OCI-LY7 (cell line): ENCODE measurements around the gene BCDIN3D. TPM values are rescaled to one million over a fixed set of nuclear protein-coding genes. Genes with fewer than 3 reads are reported as not detected.

Experiments used
- BruUV-seq: library from RNA; stranded (reverse); fragments of 400-500 nt; replicated peaks from 2 replicates; lab custom pipeline; 2021; lab: Mats Ljungman, UMichigan
- CTCF ChIA-PET: fragments of 300-600 bp; sonication (Branson Sonifier 250); formaldehyde crosslinking; loops from one replicate; lab custom pipeline; 2022; ENCODE audit warnings: antibody characterized with exemption; ENCODE audit not compliant: unreplicated experiment; lab: Charles Lee
- POLR2A ChIA-PET: fragments of 300-600 bp; sonication (Branson Sonifier 250); formaldehyde crosslinking; loops from one replicate; lab custom pipeline; 2022; ENCODE audit warnings: antibody characterized with exemption; lab: Charles Lee
- DNase-seq: peaks from one replicate; pipeline ENCODE4 v3.0.0-alpha.2; 2015; ENCODE audit warnings: low spot score
- H2AFZ ChIP-seq: fragments of 200-600 bp; sonication (generic), shearing (Covaris generic); 2 replicates; pipeline ENCODE4 v1.6.1; 2014; ENCODE audit warnings: mild to moderate bottlenecking, antibody characterized with exemption, low read length, moderate library complexity
- H3K27ac ChIP-seq: fragments of 200-600 bp; sonication (generic); 2 replicates; pipeline ENCODE4 v1.5.1; 2014; ENCODE audit warnings: mixed run types, low read depth, mild to moderate bottlenecking, moderate library complexity, low read length, inconsistent platforms; ENCODE audit not compliant: poor library complexity, severe bottlenecking
- H3K36me3 ChIP-seq: fragments of 200-600 bp; sonication (generic); 2 replicates; pipeline ENCODE4 v1.6.1; 2014; ENCODE audit warnings: mild to moderate bottlenecking, antibody characterized with exemption, low read length, moderate library complexity, mixed read lengths; ENCODE audit not compliant: insufficient read depth
- H3K4me1 ChIP-seq: fragments of 200-600 bp; sonication (generic); 2 replicates; pipeline ENCODE4 v1.5.1; 2014; ENCODE audit warnings: mild to moderate bottlenecking, low read length; ENCODE audit not compliant: insufficient read depth, poor library complexity, severe bottlenecking
- H3K4me2 ChIP-seq: fragments of 200-600 bp; sonication (generic); 2 replicates; pipeline ENCODE4 v1.6.1; 2014; ENCODE audit warnings: mild to moderate bottlenecking, low read length
- H3K4me3 ChIP-seq: fragments of 200-600 bp; sonication (generic); 2 replicates; pipeline ENCODE4 v1.5.1; 2014; ENCODE audit warnings: mild to moderate bottlenecking, low read depth, low read length; ENCODE audit not compliant: poor library complexity, severe bottlenecking
- H3K79me2 ChIP-seq: fragments of 200-600 bp; sonication (generic); 2 replicates; pipeline ENCODE4 v1.6.1; 2016; ENCODE audit warnings: low read depth, mild to moderate bottlenecking, low read length, moderate library complexity, mixed read lengths; ENCODE audit not compliant: insufficient read depth
- H3K9me2 ChIP-seq: fragments of 200-600 bp; sonication (generic); 2 replicates; pipeline ENCODE4 v1.6.1; 2016; ENCODE audit warnings: mild to moderate bottlenecking, low read length, mixed read lengths; ENCODE audit not compliant: insufficient read depth
- H3K9me3 ChIP-seq: fragments of 200-600 bp; sonication (generic); 2 replicates; pipeline ENCODE4 v1.6.1; 2014; ENCODE audit warnings: mild to moderate bottlenecking, mixed run types, low read length, mixed read lengths
- H4K20me1 ChIP-seq: fragments of 200-600 bp; sonication (generic); 2 replicates; pipeline ENCODE4 v1.6.1; 2014; ENCODE audit warnings: mild to moderate bottlenecking, antibody characterized with exemption, low read length, moderate library complexity, mixed read lengths; ENCODE audit not compliant: insufficient read depth
- EZH2phosphoT487 ChIP-seq: fragments of 200-600 bp; sonication (generic); IDR thresholded peaks from 2 replicates; pipeline ENCODE4 v1.6.1; 2018; ENCODE audit warnings: low read depth, borderline replicate concordance, mild to moderate bottlenecking, mixed run types, antibody characterized with exemption, low read length, moderate library complexity, mixed read lengths
- intact Hi-C: fragments of 100-400 bp; cut with micrococcal nuclease; formaldehyde crosslinking; loops from one replicate; pipeline ENCODE4 v1.10.0; 2022; ENCODE audit not compliant: unreplicated experiment
- total RNA-seq, 2 experiments: library from RNA; depleted of rRNA in 1 of 2; stranded (reverse); fragments of >200 nt in 1 of 2; shearing (Covaris generic) in 1 of 2; gene quantifications; 2 replicates each; pipeline ENCODE4 v1.2.3, GENCODE V29; 2014 to 2022
- TF ChIP-seq, protein P1 (sequence below): fragments of 200-600 bp; sonication (generic); conservative IDR thresholded peaks from 2 replicates; pipeline ENCODE4 v1.5.1; 2014; ENCODE audit warnings: mild to moderate bottlenecking, antibody characterized with exemption, low read length, moderate library complexity, mixed read lengths

BCDIN3D gene
- total RNA-seq, 2 experiments from 2014 or later: 8.4 to 10.1 TPM

DNA sequence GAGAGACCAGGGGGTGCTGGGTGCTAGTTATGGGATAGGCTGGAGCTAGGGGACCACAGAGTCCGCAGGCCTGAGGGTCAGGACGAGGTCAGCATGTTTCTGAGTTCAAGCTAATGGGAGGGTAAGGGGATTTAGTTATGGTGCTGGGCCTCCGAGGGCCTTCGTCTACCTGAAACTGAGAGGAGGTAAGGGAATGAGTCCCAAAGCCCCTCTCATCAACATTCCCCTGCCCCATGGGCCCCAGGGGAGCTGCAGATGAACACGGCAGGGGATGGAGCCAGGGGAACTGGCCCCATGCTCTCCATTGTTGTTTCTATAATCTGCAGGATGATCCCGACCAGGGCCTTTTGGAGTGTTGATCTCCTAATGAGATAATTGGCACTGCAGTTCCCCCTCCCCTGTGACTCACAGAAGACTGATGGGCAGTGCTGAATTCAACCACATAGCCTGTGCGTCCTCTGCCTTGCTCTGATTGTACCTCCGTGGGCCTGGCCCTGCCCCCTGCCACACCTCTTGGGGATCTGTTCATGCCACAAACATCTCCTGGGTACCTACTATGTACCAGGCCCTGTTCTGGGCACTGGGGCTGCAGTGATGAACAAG is 39.4 kb upstream of the BCDIN3D start:
- TF ChIP-seq EZH2phosphoT487: no peak
- TF ChIP-seq, protein P1, sequence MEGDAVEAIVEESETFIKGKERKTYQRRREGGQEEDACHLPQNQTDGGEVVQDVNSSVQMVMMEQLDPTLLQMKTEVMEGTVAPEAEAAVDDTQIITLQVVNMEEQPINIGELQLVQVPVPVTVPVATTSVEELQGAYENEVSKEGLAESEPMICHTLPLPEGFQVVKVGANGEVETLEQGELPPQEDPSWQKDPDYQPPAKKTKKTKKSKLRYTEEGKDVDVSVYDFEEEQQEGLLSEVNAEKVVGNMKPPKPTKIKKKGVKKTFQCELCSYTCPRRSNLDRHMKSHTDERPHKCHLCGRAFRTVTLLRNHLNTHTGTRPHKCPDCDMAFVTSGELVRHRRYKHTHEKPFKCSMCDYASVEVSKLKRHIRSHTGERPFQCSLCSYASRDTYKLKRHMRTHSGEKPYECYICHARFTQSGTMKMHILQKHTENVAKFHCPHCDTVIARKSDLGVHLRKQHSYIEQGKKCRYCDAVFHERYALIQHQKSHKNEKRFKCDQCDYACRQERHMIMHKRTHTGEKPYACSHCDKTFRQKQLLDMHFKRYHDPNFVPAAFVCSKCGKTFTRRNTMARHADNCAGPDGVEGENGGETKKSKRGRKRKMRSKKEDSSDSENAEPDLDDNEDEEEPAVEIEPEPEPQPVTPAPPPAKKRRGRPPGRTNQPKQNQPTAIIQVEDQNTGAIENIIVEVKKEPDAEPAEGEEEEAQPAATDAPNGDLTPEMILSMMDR: no peak
- no peaks in the 10 kb centered on the region for H3K4me1 ChIP-seq

GRCh38 chr12:49881415-49882247 is 38.7 kb upstream of the BCDIN3D start:
- no peak overlapping the region for H3K27ac ChIP-seq
- no peak overlapping the region for H2AFZ ChIP-seq

More for the DNA sequence above, 39.4 kb upstream of the BCDIN3D start:
- H3K4me3 ChIP-seq: no peak overlapping the region
- no peaks in the 10 kb centered on the region for H3K36me3 ChIP-seq
- H3K4me2 ChIP-seq: no peak overlapping the region
- BruUV-seq: no TSS peak
- POLR2A ChIA-PET: no interaction called here
- peaks cover 11% of the 10 kb centered on the region; the same call in 1 of the 2 replicates for H3K9me3 ChIP-seq
- no peaks in the 10 kb centered on the region for H3K9me2 ChIP-seq
- no peaks in the 10 kb centered on the region for H4K20me1 ChIP-seq
- H2AFZ ChIP-seq: no peak overlapping the region
- CTCF ChIA-PET: no interaction called here
- DNase-seq: no peak
- no peaks in the 10 kb centered on the region for H3K79me2 ChIP-seq
- intact Hi-C loops: no loop called here
- no peak overlapping the region for H3K27ac ChIP-seq

More at GRCh38 chr12:49881415-49882247, 38.7 kb upstream of the BCDIN3D start:
- BruUV-seq: no TSS peak
- no peak overlapping the region for H3K4me2 ChIP-seq
- H3K79me2 ChIP-seq: no peaks in the 10 kb centered on the region
- no peaks in the 10 kb centered on the region for H3K4me1 ChIP-seq
- intact Hi-C loops: no loop called here
- H3K9me2 ChIP-seq: no peaks in the 10 kb centered on the region
- no peak for DNase-seq
- ChIA-PET POLR2A (no interaction called here), CTCF (no interaction called here)
- H3K36me3 ChIP-seq: no peaks in the 10 kb centered on the region
- H3K9me3 ChIP-seq: peaks cover 11% of the 10 kb centered on the region; the same call in 1 of the 2 replicates
- no peak for TF ChIP-seq EZH2phosphoT487
- TF ChIP-seq, protein P1: no peak
- no peaks in the 10 kb centered on the region for H4K20me1 ChIP-seq
- no peak overlapping the region for H3K4me3 ChIP-seq
